ENCODE data around the gene HK2.
"Not testable (repeated sequence)": the region's sequence is repeated elsewhere in the genome, so short reads cannot be mapped to it uniquely, and the experiment has no call there.

Gene HK2

DNA sequence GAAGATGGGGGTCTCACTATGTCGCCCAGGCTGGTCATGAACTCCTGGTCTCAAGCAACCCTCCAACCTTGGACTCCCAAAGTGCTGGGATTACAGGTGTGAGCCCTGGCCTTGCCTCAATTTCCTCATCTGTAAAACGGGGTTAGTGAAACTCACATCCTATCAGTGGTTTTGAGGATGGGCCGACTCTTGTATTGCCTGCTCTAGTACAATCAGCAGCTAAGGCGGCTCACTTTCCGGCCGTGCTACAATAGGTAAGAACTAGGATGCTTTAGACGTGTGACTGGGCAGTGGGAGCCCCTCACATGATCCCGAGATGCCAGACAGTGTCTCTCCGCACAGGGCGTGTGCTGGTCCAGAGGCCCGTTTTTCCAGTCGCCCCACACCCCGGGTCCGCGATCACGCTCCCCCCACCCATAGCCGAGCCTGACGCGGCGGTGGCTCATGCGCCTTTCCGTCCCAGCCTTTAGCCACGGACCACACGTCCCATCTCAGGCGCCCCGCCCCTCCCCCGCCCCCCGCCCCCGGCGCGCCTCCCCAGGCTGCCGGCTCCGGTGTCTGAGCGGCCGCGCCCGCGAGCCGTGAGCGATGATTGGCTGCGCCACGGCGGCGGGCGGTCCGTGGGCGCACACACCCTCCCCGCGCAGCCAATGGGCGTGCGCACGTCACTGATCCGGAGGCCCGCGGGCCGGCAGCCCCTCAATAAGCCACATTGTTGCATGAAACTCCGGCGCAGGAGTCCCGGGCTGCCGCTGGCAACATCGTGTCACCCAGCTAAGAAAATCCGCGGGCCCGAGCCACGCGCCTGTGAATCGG is at the start of gene HK2:
Gene HK2 (plus strand): TSS at position 710 of the 816 bp plus-strand sequence. CDS start 454 bp downstream, outside the sequence.
- DNase-seq (ENCODE audit: low read depth, low spot score), result peak; percentile 24

- DNase-seq (ENCODE audit: low read depth, low spot score), result no peak
Measured at GRCh38 chr2:74789271-74789670, 44.7 kb upstream of the HK2 start.

DNA sequence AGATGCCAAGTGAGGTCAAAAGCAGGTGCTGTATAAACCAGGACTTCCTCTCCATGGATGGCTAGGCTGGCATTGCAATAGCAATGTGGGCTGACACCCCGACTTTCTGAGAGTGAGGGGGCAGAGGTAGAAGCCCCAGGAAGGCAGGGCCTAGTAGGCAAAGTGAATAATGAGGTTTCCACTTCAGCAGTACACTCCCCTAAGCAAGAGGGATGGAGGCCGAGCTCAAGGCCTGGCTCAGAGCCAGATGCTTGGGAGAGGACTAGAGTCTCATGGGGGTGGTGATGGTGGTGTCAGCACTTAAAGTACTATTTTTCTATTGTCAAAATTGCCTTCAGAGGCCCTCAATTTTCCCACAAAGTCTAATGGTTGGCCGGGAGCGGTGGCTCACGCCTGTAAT is 41.6 kb upstream of the HK2 start:
- DNase-seq (ENCODE audit: low read depth, low spot score), result no peak

DNA sequence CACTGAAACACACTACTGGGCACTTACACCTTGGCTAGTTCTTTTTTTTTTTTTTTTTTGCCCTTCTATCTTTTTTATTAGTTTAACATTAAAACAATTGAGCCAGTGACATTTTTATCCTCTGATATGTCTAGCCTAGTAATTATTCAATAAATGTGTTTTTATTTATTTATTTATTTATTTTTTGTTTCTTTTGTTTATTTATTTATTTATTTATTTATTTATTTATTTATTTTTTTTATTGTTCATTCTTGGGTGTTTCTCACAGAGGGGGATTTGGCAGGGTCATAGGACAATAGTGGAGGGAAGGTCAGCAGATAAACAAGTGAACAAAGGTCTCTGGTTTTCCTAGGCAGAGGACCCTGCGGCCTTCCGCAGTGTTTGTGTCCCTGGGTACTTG is 39.0 kb upstream of the HK2 start:
- not testable (repeated sequence) for DNase-seq (ENCODE audit: low read depth, low spot score)

- no peak for DNase-seq (ENCODE audit: low read depth, low spot score)
Measured at GRCh38 chr2:74806355-74806839, 27.5 kb upstream of the HK2 start.

DNA sequence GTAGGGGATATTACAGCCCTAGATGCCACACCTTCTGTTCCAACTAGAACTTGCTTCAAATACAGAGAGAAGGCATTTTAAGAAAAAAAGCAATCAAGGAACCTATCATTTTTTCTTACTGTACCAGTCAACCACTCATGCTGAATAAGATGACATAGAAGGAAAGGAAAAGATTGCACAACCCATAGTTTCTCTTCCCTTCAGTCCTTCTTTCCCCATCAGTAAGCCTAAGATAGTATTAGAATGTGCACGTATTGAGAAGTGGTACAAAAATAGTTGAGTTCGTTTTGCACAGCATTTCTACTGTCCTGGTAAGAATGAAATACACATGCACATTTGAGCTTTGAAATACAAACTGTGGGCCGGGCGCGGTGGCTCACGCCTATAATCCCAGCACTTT is 27.0 kb upstream of the HK2 start:
- DNase-seq (ENCODE audit: low read depth, low spot score), result no peak

DNA sequence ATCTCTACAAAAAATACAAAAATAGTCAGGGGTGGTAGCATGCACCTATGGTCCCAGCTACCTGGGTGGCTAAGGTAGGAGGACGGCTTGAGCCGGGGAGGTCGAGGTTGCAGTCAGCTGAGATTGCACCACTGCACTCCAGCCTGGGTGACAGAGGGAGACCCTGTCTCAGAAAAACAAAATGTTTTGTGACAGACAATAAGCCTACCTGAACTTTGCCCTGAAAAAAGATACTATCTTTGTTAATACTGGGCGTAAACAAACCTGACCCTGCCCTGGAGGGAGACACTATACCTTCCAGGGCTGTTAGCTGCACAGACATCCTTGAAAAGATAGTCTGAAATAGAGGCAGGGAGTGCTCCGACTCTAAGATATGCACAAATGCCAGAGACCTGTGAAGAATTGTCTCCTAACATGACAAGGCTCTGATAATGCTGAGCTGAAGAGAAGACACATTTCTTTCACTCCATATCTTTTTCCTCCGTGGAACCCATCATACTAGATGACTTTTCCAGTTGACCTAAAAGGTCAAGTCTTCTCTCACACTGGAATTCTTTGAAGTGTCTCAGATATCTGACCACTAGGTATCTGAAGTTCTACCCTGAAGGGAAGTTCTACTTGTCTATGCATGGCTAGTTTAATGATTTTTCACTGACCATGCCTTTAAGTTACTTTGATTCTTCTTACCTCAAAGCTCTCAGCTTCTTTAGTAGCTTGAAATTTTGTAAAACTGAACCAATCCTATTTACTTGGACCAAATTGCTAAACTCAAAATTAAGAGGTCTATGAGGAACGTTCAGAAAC is 20.9 kb upstream of the HK2 start:
- no peak for DNase-seq (ENCODE audit: low read depth, low spot score)

GRCh38 chr2:74814102-74814501 is 19.8 kb upstream of the HK2 start:
- DNase-seq (ENCODE audit: low read depth, low spot score), result no peak

DNA sequence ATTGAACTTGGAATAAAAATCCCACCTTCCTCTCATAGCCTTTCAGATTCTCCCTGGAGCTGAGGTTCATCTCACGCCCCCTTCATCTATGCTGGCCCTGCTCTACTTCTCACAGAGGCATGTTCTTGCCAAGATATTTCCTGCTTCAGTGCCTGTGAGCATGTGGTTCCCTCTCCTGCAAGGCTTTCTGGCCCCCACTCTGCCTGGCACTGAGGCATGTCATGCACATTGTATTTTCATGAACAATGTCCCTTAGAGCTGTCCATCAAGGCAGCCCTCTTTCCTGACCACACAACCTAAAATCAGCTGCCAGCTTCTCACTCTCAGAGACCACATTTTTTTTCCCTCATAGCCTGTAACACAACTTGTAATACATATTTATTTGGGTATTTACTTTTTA is 18.0 kb upstream of the HK2 start:
- DNase-seq (ENCODE audit: low read depth, low spot score), result no peak

DNA sequence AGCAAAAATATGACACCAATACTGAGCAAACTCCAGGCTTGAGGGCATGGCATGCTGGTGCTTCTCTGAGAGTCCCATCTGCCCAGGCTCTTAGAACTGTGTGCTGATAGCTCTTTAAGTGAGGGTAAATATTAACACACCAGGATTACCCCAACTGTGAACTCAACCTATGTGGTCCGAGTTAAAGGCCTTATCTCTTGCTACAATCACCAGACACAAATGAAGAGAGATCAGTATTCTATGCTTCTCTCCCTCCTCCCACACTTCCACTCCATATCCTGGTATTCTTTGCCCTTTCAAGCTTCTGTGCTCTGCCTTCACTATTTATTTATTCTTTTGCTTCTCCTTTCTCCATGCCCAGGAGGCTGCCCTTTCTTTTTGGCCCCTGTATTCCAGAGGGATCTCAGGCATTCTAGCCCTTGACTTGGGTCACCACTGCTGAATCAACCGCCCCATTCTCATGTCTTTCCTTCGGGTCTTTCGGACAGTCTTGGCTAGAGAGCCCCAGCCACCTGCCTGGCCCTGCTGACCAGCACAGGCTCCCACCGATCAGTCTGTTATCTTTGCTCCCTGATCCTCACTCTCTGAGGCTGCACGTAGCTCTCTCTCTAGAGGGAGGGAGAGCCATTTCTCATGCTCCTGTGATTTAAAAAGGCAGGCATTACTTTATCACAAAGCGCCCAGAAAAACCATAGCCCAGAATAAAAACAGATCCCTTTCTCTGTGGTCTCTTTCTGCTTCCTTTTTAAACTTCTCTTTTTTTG is 17.2 kb upstream of the HK2 start:
- no peak for DNase-seq (ENCODE audit: low read depth, low spot score)

DNA sequence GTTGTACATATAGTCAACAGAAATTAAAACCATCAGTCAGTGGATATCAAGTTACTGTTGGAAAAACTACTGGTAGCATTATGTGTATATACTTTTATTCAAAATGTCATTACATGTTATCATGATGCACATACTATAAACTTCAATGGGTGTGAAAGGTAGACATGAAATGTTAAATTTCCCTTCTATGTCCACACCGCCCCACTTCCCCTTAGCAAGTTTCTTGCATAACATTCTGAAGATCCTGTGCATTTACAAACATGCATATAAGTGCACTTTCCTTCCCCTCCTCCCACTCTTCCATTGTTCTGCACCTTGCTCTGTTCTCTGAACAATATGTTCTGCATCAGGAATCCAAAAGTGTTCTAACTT is 16.6 kb upstream of the HK2 start:
- no peak for DNase-seq (ENCODE audit: low read depth, low spot score)

DNA sequence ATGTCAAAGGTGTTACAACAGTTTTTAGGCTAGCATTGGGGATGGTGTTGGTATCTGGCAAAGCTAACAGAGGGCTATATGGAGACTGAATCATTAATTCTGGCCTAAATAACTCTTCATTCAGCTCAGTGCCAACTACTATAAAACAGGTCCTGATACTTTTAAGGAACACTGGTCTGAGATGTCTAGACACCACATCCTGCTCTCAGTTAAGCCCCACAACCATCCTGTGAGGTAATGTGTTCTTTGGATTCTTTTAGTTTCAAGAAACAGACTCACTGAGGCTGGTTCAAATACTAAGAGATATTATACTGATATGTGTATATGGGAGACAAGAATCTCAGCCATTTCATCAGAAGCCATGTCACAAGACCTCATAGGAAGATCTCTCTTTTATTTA is 14.2 kb upstream of the HK2 start:
- no peak for DNase-seq (ENCODE audit: low read depth, low spot score)

DNA sequence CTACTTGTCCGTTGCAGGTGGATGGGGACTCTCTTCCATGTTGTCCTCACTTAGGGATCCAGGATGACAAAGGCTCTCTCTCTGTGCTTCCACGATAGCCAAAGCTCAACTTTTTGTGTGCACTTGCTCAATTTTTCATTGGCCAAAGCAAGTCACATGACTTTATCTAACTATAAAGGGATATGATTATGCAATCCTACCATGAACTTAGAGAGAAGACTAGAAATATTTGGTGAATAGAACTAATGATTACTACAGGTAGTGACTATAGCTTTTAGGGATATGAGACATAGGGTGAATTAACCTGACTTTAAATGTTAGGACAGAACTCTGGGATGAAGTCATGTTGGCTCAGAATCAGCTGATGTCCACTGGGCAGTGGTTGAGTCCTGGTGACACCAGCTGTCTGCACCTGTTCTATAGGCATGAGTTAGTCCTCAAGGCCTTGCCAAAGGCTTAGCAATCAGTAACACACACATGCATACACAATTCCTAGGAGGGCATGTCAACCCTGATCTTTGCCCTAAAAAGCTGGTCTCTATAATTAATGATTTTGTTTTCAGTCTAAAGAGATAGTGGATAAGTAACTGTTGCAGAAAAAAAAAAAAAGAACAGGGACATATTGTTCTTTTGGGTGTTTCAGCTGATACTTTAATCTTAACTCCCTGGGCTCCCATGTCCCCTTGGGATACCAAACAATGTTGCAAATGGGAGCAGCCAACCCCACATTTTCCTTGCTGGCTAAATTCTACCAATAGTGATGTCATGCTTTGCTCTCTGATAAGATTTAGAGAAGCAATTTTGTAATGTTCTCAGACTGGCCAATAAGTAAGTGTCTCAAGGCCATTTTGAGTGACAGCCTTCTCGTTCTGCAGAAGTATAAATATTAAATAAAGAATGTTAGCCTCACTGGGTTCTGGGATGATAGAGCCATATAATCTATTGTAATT is 12.5 kb upstream of the HK2 start:
- no peak for DNase-seq (ENCODE audit: low read depth, low spot score)

DNA sequence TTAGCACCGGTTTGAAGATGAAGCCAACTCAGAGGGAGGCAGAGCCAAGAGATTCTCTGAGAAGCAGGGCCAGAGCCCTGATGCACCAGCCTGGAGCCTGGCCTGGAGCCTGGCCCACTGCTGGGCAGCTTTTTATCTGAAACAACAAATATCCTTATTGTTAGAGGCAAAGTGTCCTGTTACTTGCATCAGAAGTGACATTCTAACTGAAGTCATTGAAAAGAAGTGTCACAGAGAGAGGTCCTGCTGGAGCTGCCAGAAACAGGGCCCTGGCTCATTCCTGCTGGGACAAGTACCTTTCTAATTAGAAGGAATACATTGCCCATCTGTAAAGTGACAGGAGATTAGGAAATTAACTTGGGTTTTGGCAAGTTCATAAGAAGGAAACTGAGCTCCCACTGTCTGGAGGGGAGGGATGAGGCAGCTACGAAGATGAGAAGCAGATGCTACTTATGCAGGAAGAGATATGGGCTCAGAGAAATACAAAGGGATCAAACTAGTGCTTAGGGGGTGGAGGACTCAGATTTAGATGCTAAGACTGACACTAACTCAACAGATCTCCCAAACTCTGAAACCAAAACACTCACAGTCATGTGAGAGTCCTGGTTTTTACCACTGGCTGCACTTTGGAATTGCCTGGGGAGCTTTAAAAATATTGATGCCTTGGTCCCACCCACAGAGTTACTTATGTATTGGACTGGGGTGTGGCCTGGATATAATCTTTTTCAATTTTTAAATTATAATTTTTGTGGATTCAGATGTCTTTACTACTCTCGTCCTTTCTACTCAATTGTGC is 11.0 kb upstream of the HK2 start:
- DNase-seq (ENCODE audit: low read depth, low spot score), result no peak

GRCh38 chr2:74824679-74825078 is 9.2 kb upstream of the HK2 start:
- DNase-seq (ENCODE audit: low read depth, low spot score), result no peak

GRCh38 chr2:74828543-74828942 is 5.4 kb upstream of the HK2 start:
- no peak for DNase-seq (ENCODE audit: low read depth, low spot score)

- DNase-seq (ENCODE audit: low read depth, low spot score), result no peak
Measured at GRCh38 chr2:74831693-74832530, 2.0 kb upstream of the HK2 start.

DNA sequence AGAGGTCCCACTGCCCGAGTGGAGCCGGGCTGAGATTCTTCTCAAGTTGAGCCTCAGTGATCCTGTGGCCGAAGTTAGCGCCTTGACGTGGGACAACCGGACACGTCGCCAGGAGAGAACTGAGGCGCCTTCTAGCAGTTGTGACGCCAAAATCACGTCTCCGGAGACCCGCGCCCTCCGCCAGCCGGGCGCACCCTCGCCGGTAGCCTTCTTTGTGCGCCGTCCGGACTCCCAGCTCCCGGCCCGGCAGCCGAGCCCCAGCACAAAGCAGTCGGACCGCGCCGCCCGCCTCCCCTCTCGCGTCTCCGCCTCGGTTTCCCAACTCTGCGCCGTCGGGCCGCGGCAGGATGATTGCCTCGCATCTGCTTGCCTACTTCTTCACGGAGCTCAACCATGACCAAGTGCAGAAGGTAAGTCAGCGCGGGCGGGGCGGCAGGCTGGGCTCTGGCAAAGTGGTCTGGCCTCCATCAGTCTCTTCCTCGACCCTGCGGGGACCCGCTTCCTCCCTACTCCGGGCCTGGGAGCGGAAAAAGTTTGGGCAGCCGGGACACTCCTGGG is 386 bp downstream of the HK2 start:
- DNase-seq (ENCODE audit: low read depth, low spot score), result not testable (repeated sequence)
